HG03280 (cell line): Measurements from ENCODE around the gene DDX59.
"Not testable (repeated sequence)": the region's sequence is repeated elsewhere in the genome, so short reads cannot be mapped to it uniquely, and the experiment has no call there.

ENCODE experiments used
- ATAC-seq: cut with Tn5 transposase; IDR thresholded peaks from one replicate; pipeline ENCODE4 v1.9.1; 2021; ENCODE audit warnings: mild to moderate bottlenecking, moderate library complexity; ENCODE audit not compliant: unreplicated experiment

Gene DDX59

DNA sequence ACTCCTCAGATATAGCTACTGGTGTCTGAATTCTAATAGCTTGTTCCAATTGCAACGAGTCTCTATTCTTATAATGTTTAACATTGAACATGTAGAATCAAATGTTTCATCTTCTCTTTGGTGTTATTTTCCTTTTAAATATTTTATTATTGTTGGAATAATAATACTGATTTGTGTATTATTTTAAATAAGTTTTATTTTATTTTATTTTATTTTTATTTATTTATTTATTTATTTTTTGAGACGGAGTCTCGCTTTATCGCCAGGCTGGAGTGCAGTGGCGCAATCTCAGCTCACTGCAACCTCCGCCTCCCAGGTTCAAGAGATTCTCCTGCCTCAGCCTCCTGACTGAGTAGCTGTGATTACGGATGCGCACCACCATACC lies 39.2 kb downstream of the DDX59 start:
- ATAC-seq, result not testable (repeated sequence)

DNA sequence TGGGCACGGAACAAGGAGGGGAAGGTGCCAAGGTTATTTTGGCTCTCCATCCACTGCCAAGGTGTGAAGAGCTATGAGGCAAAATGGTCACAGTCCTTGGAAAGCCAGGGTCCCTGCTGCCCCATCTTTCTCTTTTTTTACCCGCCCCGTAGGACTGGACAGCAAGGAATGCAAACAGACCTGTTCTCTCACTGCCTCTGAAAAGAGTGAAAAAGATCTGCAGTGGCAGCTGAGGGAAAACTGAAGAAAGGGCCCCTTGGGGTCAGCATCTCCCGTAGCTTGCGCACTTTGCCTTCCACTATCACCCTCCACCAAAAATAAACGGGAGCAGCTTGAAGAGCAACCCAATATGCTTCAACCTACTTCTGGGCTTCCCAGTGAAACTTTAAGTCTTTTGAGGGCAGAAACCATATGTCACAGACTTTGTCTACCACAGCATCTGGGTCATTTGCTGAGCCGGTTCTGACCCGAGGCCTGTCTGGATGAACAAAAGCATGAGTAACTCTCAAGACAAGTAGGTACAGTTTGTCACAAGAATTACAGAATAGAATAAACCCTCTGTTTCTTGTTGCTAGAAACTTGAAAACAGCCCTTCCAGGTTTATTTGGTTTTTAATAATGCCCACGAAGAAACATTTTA lies 39.7 kb downstream of the DDX59 start:
- no peak for ATAC-seq

DNA sequence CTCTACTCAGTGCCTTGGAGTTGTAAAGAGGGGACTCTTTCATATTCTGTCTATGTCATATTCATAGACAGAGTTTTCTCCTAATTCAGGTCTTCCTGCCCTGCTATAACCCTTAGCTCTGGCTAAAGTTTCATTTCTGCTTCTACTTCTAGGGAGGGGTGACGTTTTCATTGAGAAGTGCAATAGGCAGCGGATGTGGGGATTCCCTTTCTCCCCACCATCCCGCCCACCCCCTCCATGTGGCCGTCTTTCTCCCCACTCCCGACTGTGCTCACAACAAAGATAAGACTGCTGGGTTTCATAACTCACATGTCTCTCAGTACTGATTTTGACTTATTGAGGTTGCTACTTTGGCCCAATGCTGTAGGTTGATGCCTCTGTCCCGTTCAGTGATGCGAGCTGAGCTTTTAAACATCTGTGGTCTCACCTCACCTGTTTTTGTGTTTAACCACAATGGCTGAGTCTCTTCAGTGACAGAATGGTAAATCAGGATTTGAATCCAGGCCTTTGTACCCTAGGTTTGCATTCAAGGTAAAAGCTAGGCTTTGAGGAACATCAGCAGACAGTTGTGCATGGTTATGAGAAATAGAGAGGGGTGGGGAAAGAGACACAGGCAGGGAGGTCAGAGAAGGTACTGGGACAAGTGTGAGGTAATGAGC lies 41.4 kb downstream of the DDX59 start:
- ATAC-seq, result peak; percentile 67

DNA sequence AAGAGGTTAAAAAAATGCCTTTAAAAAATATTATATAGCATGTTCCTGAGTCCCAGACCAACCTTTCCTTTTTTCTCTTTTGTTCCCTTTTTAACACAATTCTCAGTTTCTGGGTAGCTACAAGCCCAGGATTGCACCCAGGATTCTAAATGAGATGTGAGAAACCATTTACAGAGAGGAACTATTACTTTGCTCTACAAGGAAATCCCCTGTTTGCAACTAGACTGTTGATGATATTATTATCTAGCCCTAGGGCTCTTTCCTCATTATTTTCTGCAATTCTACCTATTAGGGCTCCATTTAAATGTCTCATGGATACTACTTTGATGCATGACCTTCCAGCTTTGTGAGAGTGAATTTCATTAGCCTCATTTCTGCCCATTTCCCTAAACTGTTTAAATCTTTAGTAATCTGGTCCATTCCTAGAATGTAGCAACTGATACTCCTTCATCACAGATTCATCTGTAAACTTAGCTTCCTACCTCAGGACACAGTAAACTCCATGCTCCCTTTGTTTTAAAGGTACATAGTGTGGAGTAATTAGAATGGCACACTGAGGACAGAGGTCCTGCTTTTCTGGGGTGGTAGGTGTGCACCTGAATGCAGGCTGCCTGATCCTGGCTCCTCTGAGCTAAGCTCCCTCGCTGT lies 42.0 kb downstream of the DDX59 start:
- no peak for ATAC-seq

DNA sequence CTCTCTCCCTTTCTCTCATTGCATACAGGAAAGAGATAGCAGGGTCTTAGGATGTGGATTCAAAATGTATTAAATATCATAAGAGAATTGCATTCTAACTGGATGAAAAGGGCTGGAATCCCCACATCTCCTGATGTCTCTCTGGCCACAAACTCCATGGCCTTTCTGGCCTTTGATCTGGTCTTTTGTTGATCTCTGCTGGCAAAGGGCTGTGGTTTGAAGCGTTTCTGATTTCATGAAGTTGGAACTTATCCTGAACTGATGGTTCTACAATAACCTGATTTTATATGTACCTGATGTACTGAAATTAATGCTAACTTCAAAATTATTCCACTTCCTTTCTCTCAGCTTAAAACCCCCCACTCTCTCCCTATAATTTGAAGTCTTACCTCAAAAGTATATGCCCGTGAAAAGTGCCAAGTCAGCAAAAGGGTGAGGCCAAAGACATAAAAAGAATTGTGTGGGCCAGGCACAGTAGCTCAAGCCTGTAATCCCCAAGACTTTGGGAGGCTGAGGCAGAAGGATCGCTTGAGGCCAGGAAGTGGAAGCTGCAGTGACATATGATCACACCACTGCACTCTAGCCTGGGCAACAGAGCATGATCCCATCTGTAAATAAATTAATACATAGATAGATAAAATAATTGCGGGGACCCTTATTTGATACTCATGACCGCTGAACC lies 42.7 kb downstream of the DDX59 start:
- no peak for ATAC-seq

DNA sequence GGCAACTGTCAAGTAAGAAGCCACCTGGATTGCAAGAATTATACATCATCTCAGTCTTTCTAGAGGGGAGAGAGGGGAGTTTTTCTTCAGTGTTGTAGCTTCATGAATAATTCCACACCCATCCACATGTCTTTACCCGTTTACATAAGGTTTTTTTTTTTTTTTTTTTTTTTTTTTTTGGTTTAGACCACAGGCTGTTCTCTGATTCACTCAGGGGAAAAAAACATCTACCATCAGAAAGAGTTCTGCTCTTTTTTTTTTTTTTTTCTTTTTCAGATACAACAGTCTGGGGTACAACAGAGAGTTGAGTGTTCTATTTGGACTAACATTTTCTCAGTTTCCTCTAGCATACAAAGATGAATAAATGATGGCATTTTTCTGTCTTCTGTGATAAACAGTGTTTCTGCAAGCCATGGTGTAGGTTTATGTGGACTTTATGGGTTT lies 44.3 kb downstream of the DDX59 start:
- no peak for ATAC-seq

DNA sequence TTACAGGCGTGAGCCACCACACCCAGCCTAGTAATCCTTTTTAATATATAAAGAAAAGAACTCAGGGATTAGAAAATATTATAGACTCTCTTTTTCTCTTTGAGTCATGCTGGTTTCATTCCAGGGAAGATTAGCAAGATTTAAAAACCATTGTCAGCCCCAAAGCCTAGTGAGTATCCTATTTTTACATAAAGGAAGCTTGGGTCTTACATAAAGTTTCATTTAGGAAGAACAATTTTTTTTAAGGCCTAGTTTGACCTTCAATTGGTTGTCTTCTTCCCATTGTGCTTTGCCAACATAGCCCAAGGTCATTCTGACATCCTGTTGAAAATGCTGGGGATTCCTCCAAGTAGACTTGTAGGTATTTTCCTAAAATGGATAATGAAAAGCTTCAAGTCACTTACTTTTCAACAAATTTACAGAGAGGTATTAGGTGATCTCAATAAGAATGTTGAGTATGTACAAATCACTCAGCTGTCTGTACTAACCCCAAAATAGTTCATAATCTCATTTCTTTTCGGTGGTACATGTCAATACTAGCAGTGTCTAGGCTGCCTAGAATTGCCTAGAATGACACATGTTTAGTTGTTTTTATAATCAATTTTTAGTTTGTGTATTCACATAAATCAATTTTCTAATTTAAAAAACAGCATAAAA lies 44.9 kb downstream of the DDX59 start:
- no peak for ATAC-seq

DNA sequence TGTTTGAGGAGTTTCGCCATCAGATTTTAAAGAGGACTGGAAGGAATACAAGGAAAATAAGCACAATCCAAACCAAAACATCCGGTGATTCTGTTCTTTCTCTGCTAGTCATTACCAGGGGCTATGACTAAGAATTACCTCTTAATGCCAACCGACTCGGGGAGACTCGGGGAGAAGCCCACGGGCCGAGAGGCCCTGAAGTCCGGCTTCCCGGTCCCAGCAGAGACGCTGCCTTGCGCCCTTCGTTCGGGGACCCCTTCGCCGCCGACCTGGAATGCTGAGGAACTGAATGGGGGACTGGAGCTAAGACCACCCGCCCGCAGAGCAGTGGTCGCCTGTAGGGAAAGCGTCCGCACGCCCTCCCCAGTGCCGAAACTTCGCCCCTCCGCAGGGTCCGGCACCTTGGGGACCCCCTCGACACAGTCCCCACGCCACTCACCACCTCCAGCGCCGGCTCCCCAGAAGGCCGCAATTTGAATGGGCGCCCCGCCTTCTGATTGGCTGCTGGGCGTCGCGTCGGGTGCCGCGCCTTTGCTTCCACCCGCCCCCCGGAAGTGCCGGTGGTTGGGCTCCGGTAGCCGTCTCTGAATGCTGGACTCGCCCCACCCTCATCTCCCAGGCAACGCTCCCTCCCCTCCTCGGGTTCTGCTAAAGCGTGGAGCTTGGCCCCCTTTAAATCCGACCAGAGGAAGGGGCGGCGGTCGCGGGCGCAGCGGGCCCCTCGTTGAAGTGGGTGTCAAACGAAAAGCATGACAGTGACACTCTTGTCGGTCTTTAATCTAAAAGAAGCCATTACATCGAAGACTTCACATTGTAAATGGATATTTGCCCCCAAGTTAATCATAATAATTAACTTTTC lies 49.2 kb downstream of the DDX59 start, which contains the start of gene KIF14:
Gene KIF14 (minus strand): TSS at position 479 of the 859 bp plus-strand sequence. CDS start 2,028 bp downstream, outside the sequence.
- ATAC-seq, result peak; percentile 94

DNA sequence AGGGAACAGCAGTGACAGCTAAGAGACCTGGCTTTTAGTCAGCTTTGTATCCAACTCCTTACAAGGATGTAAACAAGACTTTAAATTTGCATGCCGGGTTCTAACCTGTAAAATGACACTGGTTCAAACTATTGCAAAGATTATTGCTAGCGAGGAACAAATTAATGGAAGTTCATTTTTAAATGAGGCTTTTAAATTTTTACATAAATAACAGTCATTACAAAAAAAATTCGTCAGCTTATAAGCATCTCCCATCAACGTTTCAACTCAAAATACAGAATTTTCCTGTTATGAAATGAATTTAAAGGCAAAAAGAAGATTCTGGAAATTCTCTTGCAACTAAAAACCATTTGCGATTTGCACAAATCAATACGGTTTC lies 49.8 kb downstream of the DDX59 start:
- ATAC-seq, result no peak

DNA sequence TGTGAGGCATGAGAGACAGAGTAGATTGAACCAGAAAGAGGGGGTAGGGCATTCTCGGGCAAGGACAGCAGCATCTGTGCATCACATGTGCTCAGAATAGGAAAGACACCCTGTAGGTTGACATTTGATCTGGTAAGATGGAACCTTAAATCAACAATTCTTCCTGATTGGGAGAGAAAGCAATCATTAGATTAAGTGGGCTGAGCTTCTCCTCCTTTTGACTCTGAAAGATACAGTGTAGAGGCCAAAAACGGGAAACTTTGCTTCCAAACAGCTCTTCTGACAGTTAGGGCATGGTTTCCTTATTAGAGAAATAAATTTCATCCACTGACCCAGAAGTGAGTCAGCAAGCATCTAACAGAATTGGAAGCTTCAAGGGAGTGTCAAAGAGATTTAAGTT lies 58.9 kb downstream of the DDX59 start:
- no peak for ATAC-seq

DNA sequence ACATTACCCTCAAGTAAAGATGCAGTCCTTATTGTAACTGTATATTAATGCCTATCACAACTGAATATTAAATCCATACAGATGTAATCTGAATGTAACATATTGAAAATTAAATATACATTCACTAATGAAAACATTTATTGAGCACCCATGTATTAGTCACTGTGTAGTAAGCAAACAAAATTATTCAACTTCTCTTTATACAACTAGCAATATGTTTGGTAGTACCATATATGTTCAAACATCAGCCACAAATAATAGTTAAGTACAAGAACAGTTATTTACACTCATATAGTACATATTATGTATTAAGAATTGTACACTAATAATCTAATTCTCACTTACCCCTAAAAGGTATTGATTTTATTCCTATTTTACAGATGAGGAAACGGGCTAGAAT lies 67.1 kb downstream of the DDX59 start:
- ATAC-seq, result no peak
